HepG2 (cell line): ENCODE measurements around the gene TTC9.

Experiments used
- ATF4 ChIP-seq, 2 experiments: fragments of 450-650 bp in 1 of 2; sonication (generic) in 1 of 2; formaldehyde crosslinking; IDR thresholded peaks; 2 replicates each; pipeline versions ENCODE4 v1.5.0 to v1.8.0; 2020 to 2022; ENCODE audit warnings: mild to moderate bottlenecking in 1 of 2, missing genetic modification reagents in 1 of 2
- HMGXB3 ChIP-seq: sonication (generic); formaldehyde crosslinking; IDR thresholded peaks from 2 replicates; pipeline ENCODE4 v1.4.0; 2020; ENCODE audit warnings: missing genetic modification reagents, borderline replicate concordance
- JDP2 ChIP-seq: sonication (generic); formaldehyde crosslinking; IDR thresholded peaks from 2 replicates; pipeline ENCODE4 v1.8.1; 2022; ENCODE audit warnings: missing genetic modification reagents, borderline replicate concordance
- KAT2B ChIP-seq: fragments of 150-350 bp; IDR thresholded peaks from 2 replicates; pipeline ENCODE4 v1.6.1; 2014; ENCODE audit warnings: low read depth, low read length, borderline replicate concordance
- MIER2 ChIP-seq: IDR thresholded peaks from 2 replicates; pipeline ENCODE4 v1.6.1; 2016; ENCODE audit warnings: missing biosample characterization, missing genetic modification reagents
- SPEN ChIP-seq: sonication (generic); formaldehyde crosslinking; IDR thresholded peaks from 2 replicates; pipeline ENCODE4 v1.5.1; 2020; ENCODE audit warnings: low read depth, mild to moderate bottlenecking, missing genetic modification reagents
- STAG1 ChIP-seq: sonication (generic); formaldehyde crosslinking; IDR thresholded peaks from 2 replicates; pipeline ENCODE4 v1.4.0; 2020; ENCODE audit warnings: missing genetic modification reagents
- ZBTB2 ChIP-seq: sonication (generic); formaldehyde crosslinking; IDR thresholded peaks from 2 replicates; pipeline ENCODE4 v1.8.0; 2022; ENCODE audit warnings: low read depth, missing genetic modification reagents
- ZNF510 ChIP-seq: sonication (generic); formaldehyde crosslinking; IDR thresholded peaks from 2 replicates; pipeline ENCODE4 v1.4.0; 2020; ENCODE audit warnings: low read depth, mild to moderate bottlenecking, missing genetic modification reagents

- TF ChIP-seq HMGXB3 (CRISPR knock-in tag) (no peak), SPEN (CRISPR knock-in tag) (no peak), ATF4 (CRISPR knock-in tag; IDR thresholded peaks at IDR 0.05) (no peak), JDP2 (CRISPR knock-in tag) (no peak), ZNF510 (CRISPR knock-in tag) (no peak), MIER2 (CRISPR knock-in tag) (no peak), STAG1 (no peak), ZBTB2 (CRISPR knock-in tag) (no peak), KAT2B (no peak)
These were observed 4.2 kb downstream of the TTC9 start for GRCh38 chr14:70645892-70646291.
